GM19025 (cell line): ENCODE results near the gene PRKAG3.
"Not testable (repeated sequence)": the region's sequence is repeated elsewhere in the genome, so short reads cannot be mapped to it uniquely, and the experiment has no call there.

Experiments
- ATAC-seq: cut with Tn5 transposase; IDR thresholded peaks from one replicate; pipeline ENCODE4 v1.9.1; 2021; ENCODE audit warnings: mild to moderate bottlenecking, low read depth, moderate library complexity; ENCODE audit not compliant: unreplicated experiment

Gene PRKAG3

GRCh38 chr2:218846963-218847362 is 15.4 kb upstream of the PRKAG3 start:
- ATAC-seq: not testable (repeated sequence)

GRCh38 chr2:218844334-218844733 is 12.7 kb upstream of the PRKAG3 start:
- ATAC-seq: not testable (repeated sequence)

GRCh38 chr2:218839888-218840287 is 8.3 kb upstream of the PRKAG3 start:
- ATAC-seq: no peak

DNA sequence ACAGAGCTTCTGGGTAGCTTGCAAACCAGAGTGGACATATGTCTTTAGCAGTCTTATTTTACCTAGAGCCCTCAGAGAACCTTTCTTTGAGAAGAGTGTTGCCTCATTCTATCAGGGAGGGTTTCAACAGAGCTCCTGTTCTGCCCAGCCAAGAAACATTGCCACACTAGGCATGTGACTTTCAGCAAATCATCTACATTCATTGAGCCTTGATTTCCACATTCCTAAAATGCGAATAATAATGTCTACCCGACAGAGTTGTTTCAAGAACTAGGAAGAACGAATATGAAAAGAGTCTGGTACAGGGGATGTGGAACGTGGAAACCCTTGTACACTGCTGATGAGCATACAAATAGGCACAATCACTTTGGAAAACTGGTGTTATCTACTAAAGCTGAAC is 7.8 kb upstream of the PRKAG3 start:
- no peak for ATAC-seq

DNA sequence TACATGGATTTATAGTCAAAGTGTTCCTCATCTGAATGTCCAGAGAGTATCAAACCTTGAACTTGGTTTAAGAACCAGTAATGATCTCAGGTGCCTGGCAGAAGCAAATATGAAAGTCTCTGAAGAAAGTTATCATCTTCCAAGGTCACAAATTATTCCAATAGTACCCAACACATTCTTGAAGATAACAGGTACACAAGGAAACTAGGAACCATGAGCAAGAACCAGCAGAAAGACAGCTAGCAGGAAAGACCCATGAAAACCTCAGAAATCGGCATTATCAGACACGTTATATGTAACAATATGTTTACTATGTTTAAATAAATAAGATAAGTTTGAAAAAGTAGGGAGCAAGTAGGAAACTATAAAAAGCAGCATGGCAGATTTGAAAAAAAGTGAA is 5.9 kb upstream of the PRKAG3 start:
- no peak for ATAC-seq

DNA sequence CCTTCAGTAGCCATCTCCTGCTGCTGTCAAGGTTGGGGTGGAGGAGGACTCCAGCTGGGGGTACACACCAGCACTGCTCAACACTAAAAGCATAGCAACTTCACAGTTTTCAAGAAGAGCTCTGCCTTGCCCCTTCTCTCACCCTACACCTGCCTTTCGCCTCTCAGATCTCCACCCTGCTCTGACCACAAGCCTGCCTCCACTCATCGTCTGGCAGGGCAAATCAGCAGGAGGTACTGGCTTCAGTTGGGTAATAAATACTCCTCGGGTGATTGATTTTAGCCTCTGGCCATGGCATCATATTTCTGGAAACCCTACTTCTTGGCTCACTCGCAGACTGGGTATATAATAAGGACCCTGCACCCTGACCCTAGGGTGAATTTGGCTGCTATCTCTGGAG is 3.1 kb upstream of the PRKAG3 start:
- ATAC-seq: no peak

GRCh38 chr2:218833023-218833609 is 1.5 kb upstream of the PRKAG3 start:
- no peak for ATAC-seq

DNA sequence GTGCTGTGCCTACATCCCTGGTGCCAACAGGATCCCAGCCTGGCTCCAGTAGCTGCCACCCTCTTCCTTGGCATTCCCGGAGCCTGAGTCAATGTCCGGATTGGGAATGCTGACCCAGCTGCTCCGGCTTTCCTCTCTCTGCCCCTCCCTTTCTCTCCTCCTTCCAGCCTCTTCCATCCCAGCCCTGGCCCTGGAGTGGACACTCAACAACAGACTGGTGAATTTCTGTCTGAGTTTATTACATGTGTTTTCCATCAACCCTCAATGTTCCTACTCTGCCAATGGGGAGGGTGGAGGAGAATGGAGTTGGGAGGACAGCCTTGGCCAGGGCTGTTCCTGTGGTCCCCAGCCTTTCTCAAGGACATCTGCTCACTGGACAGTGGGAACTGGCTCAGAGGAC is 917 bp upstream of the PRKAG3 start:
- no peak for ATAC-seq

- ATAC-seq: no peak
Observed at GRCh38 chr2:218832081-218832480, 478 bp upstream of the PRKAG3 start.

- ATAC-seq: no peak
Observed at GRCh38 chr2:218830526-218831306, 887 bp downstream of the PRKAG3 start.

DNA sequence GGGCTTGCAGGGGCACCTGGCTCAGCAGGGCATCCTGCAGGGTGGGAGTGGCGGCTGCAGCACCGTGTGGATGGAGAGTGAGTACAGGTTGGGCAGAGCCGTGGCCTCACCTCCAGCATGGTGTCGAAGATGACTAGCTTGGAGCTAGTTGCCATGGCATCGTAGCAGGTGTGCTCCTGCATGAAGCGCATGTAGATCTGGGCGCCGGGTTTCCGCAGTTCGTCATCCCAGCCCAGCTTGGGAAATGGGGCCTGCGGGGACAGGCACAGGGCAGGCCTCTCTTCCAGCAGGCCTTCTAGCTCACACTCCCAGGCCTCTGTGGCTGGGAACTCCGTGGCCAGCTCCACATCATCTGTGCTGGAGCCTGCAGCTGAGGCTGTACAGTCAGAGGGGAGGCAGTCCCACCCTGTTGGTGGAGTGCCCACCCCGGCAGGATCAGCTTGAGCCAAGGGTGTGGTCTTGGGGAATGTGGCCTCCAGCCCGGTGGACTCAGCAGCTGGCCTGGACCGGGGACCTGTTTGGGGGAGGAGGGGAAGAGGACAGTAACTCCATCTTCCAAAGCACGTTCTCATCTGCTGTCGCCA is 1.6 kb downstream of the PRKAG3 start:
- ATAC-seq: no peak

GRCh38 chr2:218828477-218828778 is 3.2 kb downstream of the PRKAG3 start:
- ATAC-seq: no peak

- ATAC-seq: no peak
Observed at GRCh38 chr2:218827701-218828476, 3.7 kb downstream of the PRKAG3 start.

GRCh38 chr2:218826791-218827190 is 4.8 kb downstream of the PRKAG3 start:
- ATAC-seq: no peak

DNA sequence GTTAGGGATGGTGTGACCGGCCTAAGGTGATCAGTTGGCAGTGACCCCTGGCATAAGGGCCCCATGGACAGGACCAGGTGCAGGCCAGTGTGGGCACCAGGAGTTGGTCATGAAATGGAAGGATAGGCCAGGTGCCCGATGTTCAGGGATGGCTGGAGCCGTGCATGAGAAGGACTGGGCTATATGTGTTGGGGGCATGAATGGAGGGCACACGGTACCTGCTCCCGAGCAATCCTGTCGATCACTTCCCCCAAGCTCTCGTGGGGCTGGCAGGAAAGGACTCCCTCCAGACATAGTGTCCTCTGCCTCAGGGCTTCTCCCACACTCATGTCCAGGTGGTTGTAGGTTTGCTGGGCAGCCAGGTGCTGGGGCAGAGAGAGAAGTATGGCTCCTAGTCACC is 7.6 kb downstream of the PRKAG3 start:
- no peak for ATAC-seq

DNA sequence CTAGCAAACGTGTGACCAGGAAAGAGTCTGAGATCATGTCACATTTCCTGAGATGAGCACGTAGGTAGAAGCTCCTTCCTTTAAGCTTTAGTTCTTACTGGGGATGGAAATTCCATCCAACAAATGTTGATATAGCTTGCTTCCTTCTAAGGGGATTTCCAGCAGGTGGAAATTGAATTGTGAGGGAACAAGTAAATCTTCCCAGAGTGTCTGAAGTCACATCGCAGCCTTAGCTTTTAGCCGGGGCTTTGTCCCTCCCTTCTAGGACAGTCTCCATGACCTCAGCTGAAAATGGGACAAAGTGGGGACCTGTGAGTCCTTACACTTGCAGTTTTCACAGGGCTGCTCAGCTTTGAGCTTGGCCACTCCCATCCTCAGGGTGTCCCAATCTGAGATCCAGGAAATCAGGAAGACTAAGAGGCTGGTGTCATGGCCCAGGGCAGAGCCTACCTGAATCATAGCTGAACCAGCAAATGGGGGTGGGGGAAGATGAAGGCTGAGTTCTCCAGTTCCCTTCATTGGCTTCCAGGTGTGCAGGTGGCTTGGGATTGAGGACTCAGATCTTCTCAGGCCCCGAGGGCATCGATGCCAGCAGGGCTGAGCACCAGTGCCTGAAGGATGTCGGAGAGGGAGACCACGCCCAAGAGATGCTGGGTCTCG is 8.3 kb downstream of the PRKAG3 start:
- ATAC-seq: no peak

- no peak for ATAC-seq
Observed at GRCh38 chr2:218822622-218823021, 9.0 kb downstream of the PRKAG3 start.

GRCh38 chr2:218821605-218822211 is 9.9 kb downstream of the PRKAG3 start:
- no peak for ATAC-seq

GRCh38 chr2:218820746-218821369 is 10.7 kb downstream of the PRKAG3 start:
- no peak for ATAC-seq

- ATAC-seq: no peak
Observed at GRCh38 chr2:218819093-218819492, 12.5 kb downstream of the PRKAG3 start.
